ENCODE data around the gene KLHL40. TPM values are rescaled to one million over a fixed set of nuclear protein-coding genes. Genes with fewer than 3 reads are reported as not detected.

KLHL40 gene
- total and polyA plus RNA-seq, 2 experiments from 2014 or later, result not detected

DNA sequence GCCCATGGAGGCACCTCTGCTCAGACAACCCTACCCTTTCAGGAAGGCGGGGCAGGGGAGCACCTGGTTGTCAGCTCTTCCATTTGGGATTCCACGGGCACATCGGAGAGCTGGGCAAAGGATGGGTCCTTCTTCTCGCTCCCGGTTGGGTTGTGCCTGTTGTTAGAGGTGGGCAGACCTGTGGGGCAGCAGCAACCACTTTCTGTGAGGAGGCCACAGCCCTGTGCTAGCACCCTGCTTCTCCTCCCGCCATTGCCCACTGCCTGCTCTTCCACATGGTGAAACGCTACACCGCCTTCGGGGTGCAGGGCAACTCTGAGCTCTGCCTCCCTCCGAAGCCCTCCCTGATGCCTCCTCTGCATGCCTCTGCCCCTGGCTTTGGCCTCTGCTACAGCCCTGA, 24.3 kb downstream of the KLHL40 start:
- no peaks in the 10 kb centered on the region for H3K9me2 ChIP-seq (replicated peaks; ENCODE audit: insufficient read depth)
- no peak overlapping the region for H3K4me3 ChIP-seq
- TF ChIP-seq, protein P1, sequence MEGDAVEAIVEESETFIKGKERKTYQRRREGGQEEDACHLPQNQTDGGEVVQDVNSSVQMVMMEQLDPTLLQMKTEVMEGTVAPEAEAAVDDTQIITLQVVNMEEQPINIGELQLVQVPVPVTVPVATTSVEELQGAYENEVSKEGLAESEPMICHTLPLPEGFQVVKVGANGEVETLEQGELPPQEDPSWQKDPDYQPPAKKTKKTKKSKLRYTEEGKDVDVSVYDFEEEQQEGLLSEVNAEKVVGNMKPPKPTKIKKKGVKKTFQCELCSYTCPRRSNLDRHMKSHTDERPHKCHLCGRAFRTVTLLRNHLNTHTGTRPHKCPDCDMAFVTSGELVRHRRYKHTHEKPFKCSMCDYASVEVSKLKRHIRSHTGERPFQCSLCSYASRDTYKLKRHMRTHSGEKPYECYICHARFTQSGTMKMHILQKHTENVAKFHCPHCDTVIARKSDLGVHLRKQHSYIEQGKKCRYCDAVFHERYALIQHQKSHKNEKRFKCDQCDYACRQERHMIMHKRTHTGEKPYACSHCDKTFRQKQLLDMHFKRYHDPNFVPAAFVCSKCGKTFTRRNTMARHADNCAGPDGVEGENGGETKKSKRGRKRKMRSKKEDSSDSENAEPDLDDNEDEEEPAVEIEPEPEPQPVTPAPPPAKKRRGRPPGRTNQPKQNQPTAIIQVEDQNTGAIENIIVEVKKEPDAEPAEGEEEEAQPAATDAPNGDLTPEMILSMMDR (IDR thresholded peaks at IDR 0.05; ENCODE audit: poor library complexity), result no peak
- TF ChIP-seq EZH2phosphoT487 (IDR thresholded peaks at IDR 0.05; ENCODE audit: low read depth, severe bottlenecking, unreplicated experiment) (no peak), EZH2 (IDR thresholded peaks at IDR 0.05; ENCODE audit: borderline replicate concordance) (no peak)
- no peaks in the 10 kb centered on the region for H3K79me2 ChIP-seq
- no peaks in the 10 kb centered on the region for H3K4me1 ChIP-seq (ENCODE audit: insufficient read depth)
- H3K27me3 ChIP-seq, result no peaks in the 10 kb centered on the region
- 93% methylated on average over 10 of the region's 10 CpGs for WGBS (ENCODE audit: low lambda C conversion rate, missing lambda C conversion rate)
- no peaks in the 10 kb centered on the region for H3K9me3 ChIP-seq (ENCODE audit: low read depth)
- no peak for DNase-seq (ENCODE audit: low spot score)
- no peak overlapping the region for H3K4me2 ChIP-seq
- H3K36me3 ChIP-seq (replicated peaks; ENCODE audit: insufficient read depth, low read depth), result no peaks in the 10 kb centered on the region
- H4K20me1 ChIP-seq (ENCODE audit: insufficient read depth, poor library complexity, severe bottlenecking), result no peaks in the 10 kb centered on the region
- no peak overlapping the region for H3K27ac ChIP-seq
- H2AFZ ChIP-seq, result no peak overlapping the region

DNA sequence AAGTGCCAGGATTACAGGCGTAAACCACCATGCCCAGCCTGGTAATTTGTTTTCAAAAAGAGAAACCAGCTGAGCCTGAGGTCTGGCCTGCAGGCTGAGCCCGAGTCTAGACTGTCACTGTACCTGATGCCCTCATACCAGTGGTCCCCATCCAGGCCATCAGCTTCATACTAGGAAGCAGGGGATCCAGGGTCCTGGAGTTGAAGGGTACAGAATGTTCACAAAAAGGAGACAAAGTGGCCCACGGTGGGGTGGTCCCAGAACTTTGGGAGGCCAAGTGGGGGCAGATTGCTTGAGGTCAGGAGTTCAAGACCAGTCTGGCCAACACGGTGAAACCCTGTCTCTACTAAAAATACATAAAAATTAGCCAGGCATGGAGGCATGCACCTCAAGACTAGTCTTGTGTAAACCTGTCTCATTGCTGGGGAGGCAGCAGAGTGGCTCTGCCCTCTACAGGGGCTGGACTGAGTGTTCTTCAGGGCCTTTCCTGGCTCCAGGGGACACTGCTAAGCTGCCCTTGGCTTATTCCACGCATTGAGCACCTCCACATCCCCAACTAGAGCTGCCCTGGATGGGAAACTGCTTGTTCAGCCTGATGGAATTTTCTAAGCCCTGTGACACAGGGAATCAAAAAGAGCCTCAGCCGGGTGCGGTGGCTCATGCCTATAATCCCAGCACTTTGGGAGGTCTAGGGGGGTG, 25.1 kb downstream of the KLHL40 start:
- TF ChIP-seq EZH2 (IDR thresholded peaks at IDR 0.05; ENCODE audit: borderline replicate concordance), result no peak
- TF ChIP-seq, protein P1 (IDR thresholded peaks at IDR 0.05; ENCODE audit: poor library complexity), result no peak
- no peak for TF ChIP-seq EZH2phosphoT487 (IDR thresholded peaks at IDR 0.05; ENCODE audit: low read depth, severe bottlenecking, unreplicated experiment)
- Histone ChIP-seq H3K27me3 (no peaks in the 10 kb centered on the region), H3K27ac (no peak overlapping the region), H3K9me2 (replicated peaks; ENCODE audit: insufficient read depth) (no peaks in the 10 kb centered on the region), H3K4me2 (no peak overlapping the region), H3K4me1 (ENCODE audit: insufficient read depth) (no peaks in the 10 kb centered on the region), H3K4me3 (no peak overlapping the region), H4K20me1 (ENCODE audit: insufficient read depth, poor library complexity, severe bottlenecking) (no peaks in the 10 kb centered on the region), H2AFZ (no peak overlapping the region), H3K36me3 (replicated peaks; ENCODE audit: insufficient read depth, low read depth) (no peaks in the 10 kb centered on the region), H3K9me3 (ENCODE audit: low read depth) (no peaks in the 10 kb centered on the region), H3K79me2 (no peaks in the 10 kb centered on the region)
- DNase-seq (ENCODE audit: low spot score), result no peak
- WGBS (ENCODE audit: low lambda C conversion rate, missing lambda C conversion rate), result 82% methylated on average over 7 of the region's 7 CpGs

DNA sequence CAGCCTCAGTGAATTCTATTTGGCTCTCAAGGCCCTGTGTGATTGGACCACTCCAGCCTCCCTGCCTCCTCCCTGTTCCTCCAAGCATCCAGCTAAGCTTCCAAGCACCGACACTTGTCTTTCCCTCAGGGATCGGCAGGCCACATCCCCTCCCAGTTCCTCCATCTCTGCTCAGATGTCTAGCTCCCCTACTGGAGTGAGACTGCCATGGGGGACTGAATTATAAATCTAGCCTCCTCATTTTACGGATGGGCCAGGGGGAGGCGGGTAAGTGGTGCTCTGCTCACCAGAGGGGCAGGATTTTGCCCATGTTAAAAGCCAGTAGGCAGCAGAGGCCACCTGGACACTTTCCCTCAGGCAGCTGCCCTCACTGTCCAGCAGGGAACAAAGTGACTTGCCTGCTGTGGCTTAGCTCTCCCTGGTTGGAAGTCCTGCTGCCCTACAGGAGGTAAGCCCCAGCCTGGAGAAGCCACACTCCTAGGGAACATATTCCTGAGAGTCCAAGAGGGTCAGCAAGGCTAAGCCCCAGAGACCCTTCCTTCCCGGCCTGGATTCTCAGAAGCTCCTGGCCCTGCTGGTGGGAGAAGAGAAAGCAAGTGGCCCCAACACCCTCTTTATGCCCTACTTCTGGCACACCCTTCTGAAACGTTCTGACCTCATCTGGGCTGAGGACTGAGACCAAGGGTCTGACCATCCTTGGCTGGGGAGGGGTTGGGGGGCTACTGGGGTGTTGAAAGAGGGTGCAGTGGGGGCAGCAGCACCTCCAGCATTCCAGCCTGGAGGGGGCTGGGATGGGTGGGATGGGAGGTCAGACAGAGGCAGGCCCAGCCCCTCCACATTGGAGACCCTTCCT, 26.4 kb downstream of the KLHL40 start:
- 62% methylated on average over 6 of the region's 6 CpGs for WGBS (ENCODE audit: low lambda C conversion rate, missing lambda C conversion rate)

More for the DNA sequence above, 26.4 kb downstream of the KLHL40 start:
- Histone ChIP-seq H4K20me1 (ENCODE audit: insufficient read depth, poor library complexity, severe bottlenecking) (no peaks in the 10 kb centered on the region), H3K4me3 (no peak overlapping the region), H3K27me3 (no peaks in the 10 kb centered on the region), H3K9me3 (ENCODE audit: low read depth) (no peaks in the 10 kb centered on the region), H3K9me2 (replicated peaks; ENCODE audit: insufficient read depth) (no peaks in the 10 kb centered on the region), H3K4me2 (no peak overlapping the region), H3K4me1 (ENCODE audit: insufficient read depth) (no peaks in the 10 kb centered on the region), H3K79me2 (no peaks in the 10 kb centered on the region), H3K27ac (no peak overlapping the region), H3K36me3 (replicated peaks; ENCODE audit: insufficient read depth, low read depth) (no peaks in the 10 kb centered on the region), H2AFZ (no peak overlapping the region)
- DNase-seq (ENCODE audit: low spot score), result no peak
- TF ChIP-seq EZH2phosphoT487 (IDR thresholded peaks at IDR 0.05; ENCODE audit: low read depth, severe bottlenecking, unreplicated experiment) (no peak), EZH2 (IDR thresholded peaks at IDR 0.05; ENCODE audit: borderline replicate concordance) (no peak)
- TF ChIP-seq, protein P1 (IDR thresholded peaks at IDR 0.05; ENCODE audit: poor library complexity), result no peak
